MCF 10A (cell line): ENCODE measurements around the gene MORN1. TPM values are rescaled to one million over a fixed set of nuclear protein-coding genes. Genes with fewer than 3 reads are reported as not detected.

Experiments
- BruUV-seq: library from RNA; stranded (reverse); fragments of 400-500 nt; replicated peaks from 2 replicates; lab custom pipeline; 2021; lab: Mats Ljungman, UMichigan
- CTCF ChIA-PET: fragments of 300-600 bp; sonication (Branson Sonifier 250); formaldehyde crosslinking; extraction: SDS; loops from one replicate; lab custom pipeline; 2021; ENCODE audit warnings: antibody characterized with exemption, inconsistent platforms; lab: Yijun Ruan, JAX
- POLR2A ChIA-PET: fragments of 300-600, 350-650 bp; sonication (Branson Sonifier 250); formaldehyde crosslinking; extraction: SDS; loops from one replicate; lab custom pipeline; 2020; ENCODE audit warnings: antibody characterized with exemption, inconsistent platforms; lab: Yijun Ruan, JAX
- DNase-seq: peaks from one replicate; pipeline ENCODE4 v3.0.0-alpha.2; 2018; ENCODE audit not compliant: unreplicated experiment
- H3K27ac Mint-ChIP-seq: one replicate; pipeline ENCODE4 v1.8.0; 2022; ENCODE audit warnings: mild to moderate bottlenecking, low read depth, mixed read lengths; ENCODE audit not compliant: unreplicated experiment
- H3K27me3 Mint-ChIP-seq: one replicate; pipeline ENCODE4 v1.8.0; 2022; ENCODE audit warnings: mixed read lengths; ENCODE audit not compliant: insufficient read depth, unreplicated experiment
- H3K36me3 Mint-ChIP-seq: one replicate; pipeline ENCODE4 v1.8.0; 2022; ENCODE audit warnings: mild to moderate bottlenecking, moderate library complexity, mixed read lengths; ENCODE audit not compliant: insufficient read depth, unreplicated experiment
- H3K4me1 Mint-ChIP-seq: one replicate; pipeline ENCODE4 v1.8.0; 2022; ENCODE audit warnings: mixed read lengths; ENCODE audit not compliant: insufficient read depth, unreplicated experiment
- H3K4me3 Mint-ChIP-seq: one replicate; pipeline ENCODE4 v1.8.0; 2022; ENCODE audit warnings: mild to moderate bottlenecking, moderate library complexity, mixed read lengths; ENCODE audit not compliant: unreplicated experiment
- H3K9me3 Mint-ChIP-seq: one replicate; pipeline ENCODE4 v1.8.0; 2022; ENCODE audit warnings: mixed read lengths; ENCODE audit not compliant: unreplicated experiment
- CTCF ChIP-seq: fragments of 200-600 bp; IDR thresholded peaks from one replicate; pipeline ENCODE4 v1.8.0; 2022; ENCODE audit warnings: antibody characterized with exemption, mild to moderate bottlenecking; ENCODE audit not compliant: unreplicated experiment
- intact Hi-C: fragments of 100-400 bp; cut with micrococcal nuclease; formaldehyde crosslinking; loops from 2 replicates; pipeline ENCODE4 v1.14.1; 2022
- total RNA-seq: library from RNA; stranded (reverse); gene quantifications from 2 replicates; pipeline ENCODE4 v1.2.3, GENCODE V29; 2022

Gene MORN1
- total RNA-seq, 1 experiment from 2014 or later, result 19.4 TPM

GRCh38 chr1:2349806-2350205 lies 41.5 kb downstream of the MORN1 start:
- no peak for DNase-seq
- Mint-ChIP-seq H3K4me3 (no peak overlapping the region), H3K27me3 (no peaks in the 10 kb centered on the region), H3K9me3 (no peaks in the 10 kb centered on the region), H3K4me1 (no peaks in the 10 kb centered on the region), H3K27ac (no peak overlapping the region), H3K36me3 (peaks cover 6% of the 10 kb centered on the region)
- TF ChIP-seq CTCF, result no peak
- ChIA-PET POLR2A (no interaction called here), CTCF (no interaction called here)
- intact Hi-C loops, result no loop called here
- no TSS peak for BruUV-seq

GRCh38 chr1:2348346-2349325 lies 42.7 kb downstream of the MORN1 start:
- POLR2A ChIA-PET, result no interaction called here
- no peaks in the 10 kb centered on the region for H3K9me3 Mint-ChIP-seq
- TF ChIP-seq CTCF, result no peak
- peaks cover 6% of the 10 kb centered on the region for H3K36me3 Mint-ChIP-seq
- H3K27me3 Mint-ChIP-seq, result no peaks in the 10 kb centered on the region
- CTCF ChIA-PET, result no interaction called here
- H3K4me1 Mint-ChIP-seq, result no peaks in the 10 kb centered on the region
- intact Hi-C loops, result no loop called here
- no TSS peak for BruUV-seq
- H3K4me3 Mint-ChIP-seq, result no peak overlapping the region
- DNase-seq, result no peak
- no peak overlapping the region for H3K27ac Mint-ChIP-seq

- no peak for TF ChIP-seq CTCF
- Mint-ChIP-seq H3K27me3 (no peaks in the 10 kb centered on the region), H3K9me3 (no peaks in the 10 kb centered on the region), H3K27ac (no peak overlapping the region), H3K4me1 (no peaks in the 10 kb centered on the region), H3K4me3 (no peak overlapping the region), H3K36me3 (peaks cover 6% of the 10 kb centered on the region)
- no peak for DNase-seq
- ChIA-PET CTCF (no interaction called here), POLR2A (no interaction called here)
- intact Hi-C loops, result no loop called here
- BruUV-seq, result no TSS peak
Observed at GRCh38 chr1:2347896-2348295, 43.5 kb downstream of the MORN1 start.

DNA sequence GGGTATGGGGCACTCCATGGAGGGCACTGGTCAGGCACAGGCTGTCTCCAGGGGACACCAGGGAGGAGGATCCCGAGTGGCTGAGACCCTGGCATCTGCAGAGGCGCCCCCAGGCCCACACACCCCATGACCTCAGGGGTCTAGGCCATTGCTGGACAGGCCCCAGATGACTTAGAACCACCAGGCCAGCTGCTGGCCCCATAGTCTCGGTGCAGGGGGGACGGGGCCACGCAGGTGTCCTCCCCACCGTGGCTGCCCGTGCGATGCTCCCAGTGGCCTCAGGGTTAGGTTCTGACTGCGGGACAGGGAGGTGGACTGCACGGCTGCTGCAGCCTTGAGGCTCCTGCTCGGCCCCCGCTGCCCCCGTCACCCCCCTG lies 44.0 kb downstream of the MORN1 start:
- no peak overlapping the region for H3K4me3 Mint-ChIP-seq
- ChIA-PET POLR2A (no interaction called here), CTCF (interaction anchor here (0.6 to 0.7 kb wide), 2 partner anchors 32 to 209 kb away, joined by 3 read pairs; no protein-coding TSS in a partner anchor)
- no peaks in the 10 kb centered on the region for H3K27me3 Mint-ChIP-seq
- DNase-seq, result no peak
- peaks cover 6% of the 10 kb centered on the region for H3K36me3 Mint-ChIP-seq
- no peak overlapping the region for H3K27ac Mint-ChIP-seq
- no peaks in the 10 kb centered on the region for H3K4me1 Mint-ChIP-seq
- H3K9me3 Mint-ChIP-seq, result no peaks in the 10 kb centered on the region
- no peak for TF ChIP-seq CTCF
- intact Hi-C loops, result no loop called here
- no TSS peak for BruUV-seq
